ENCODE results near the gene CENPX.

- TF ChIP-seq CTCF (IDR thresholded peaks at IDR 0.05), result no peak
- TF ChIP-seq ZFX (IDR thresholded peaks at IDR 0.05; ENCODE audit: borderline replicate concordance), result no peak
Observed at GRCh38 chr17:82004517-82005455, 17.9 kb downstream of the CENPX start.

Measured in 22Rv1 (cell line).